Measurements from ENCODE around the gene TPCN2. TPM values are rescaled to one million over a fixed set of nuclear protein-coding genes. Genes with fewer than 3 reads are reported as not detected.

The TPCN2 gene
- total and polyA plus RNA-seq, 9 of the 15 experiments (the other 6 are each of a cell fraction or from before 2014, with no cell fraction given), result 0.66 to 10.2 (median 4.6) TPM

GRCh38 chr11:69104856-69105395, 56.2 kb downstream of the TPCN2 start:
- Histone ChIP-seq H3K4me2 (ENCODE audit: insufficient read depth, low read length) (no peak overlapping the region), H3K36me3 (ENCODE audit: control insufficient read depth, insufficient read depth, low read length) (no peaks in the 10 kb centered on the region), H3K4me1 (replicated peaks in 1 of 2; ENCODE audit: control insufficient read depth in 2 of 2, insufficient read depth in 2 of 2, low read length in 2 of 2) (peaks cover 0 to 4% of the 10 kb centered on the region in 2 experiments; a peak in 1 of 5 replicates), H3K4me3 (no peak overlapping the region), H3K27me3 (ENCODE audit: control insufficient read depth in 2 of 2, insufficient read depth in 2 of 2, low read length in 2 of 2) (peaks cover 6 to 88% of the 10 kb centered on the region in 2 experiments; a peak in 4 of 5 replicates), H2AFZ (ENCODE audit: low read depth, low read length) (no peak overlapping the region), H4K20me1 (replicated peaks; ENCODE audit: control insufficient read depth, insufficient read depth, low read length) (peaks cover 9% of the 10 kb centered on the region; the same call in 1 of the 2 replicates), H3K9ac (ENCODE audit: insufficient read depth in 1 of 2, low read depth in 2 of 2, low read length in 2 of 2) (no peak overlapping the region), H3K79me2 (ENCODE audit: control insufficient read depth, insufficient read depth, low read length) (no peaks in the 10 kb centered on the region), H3K9me3 (replicated peaks; ENCODE audit: control insufficient read depth, insufficient read depth, low read depth, low read length) (no peaks in the 10 kb centered on the region), H3K9me1 (ENCODE audit: control insufficient read depth, insufficient read depth, low read length) (no peaks in the 10 kb centered on the region), H3K27ac (ENCODE audit: extremely low read depth, low read depth, low read length) (no peak overlapping the region)
- in situ Hi-C loops (cut with MboI) (loop anchor here (5.0 kb wide), 2 partner anchors 537 to 567 kb away; partner anchors contain the start of gene CCND1), intact Hi-C loops (cut with micrococcal nuclease) (loop anchor here (5.0 kb wide), 1 partner anchor 567 kb away; no protein-coding TSS in a partner anchor)
- 2% methylated on average over 21 of the region's 21 CpGs for WGBS (ENCODE audit: insufficient coverage, low coverage, missing lambda C conversion rate)
- no TSS peak for BruUV-seq (replicated peaks)
- ATAC-seq (no peak), DNase-seq (ENCODE audit: extremely low read depth in 1 of 4, low spot score in 3 of 4) (no peak), FAIRE-seq (no peak)
- CTCF ChIA-PET (ENCODE audit: low intra/inter-chr PET ratio), result no interaction called here
- TF ChIP-seq HSF4 (CRISPR knock-in tag; IDR thresholded peaks at IDR 0.05; ENCODE audit: borderline replicate concordance) (no peak), TFE3 (CRISPR knock-in tag; IDR thresholded peaks at IDR 0.05) (no peak), CBFA2T3 (IDR thresholded peaks at IDR 0.05) (no peak), RAD21 (CRISPR knock-in tag; conservative IDR thresholded peaks at IDR 0.05 in 1 of 2, IDR thresholded peaks at IDR 0.05 in 1 of 2) (no peak), TCF7L2 (IDR thresholded peaks at IDR 0.05; ENCODE audit: low read depth, low read length) (no peak), TCF15 (CRISPR knock-in tag; IDR thresholded peaks at IDR 0.05) (no peak), TBP (optimal IDR thresholded peaks at IDR 0.05; ENCODE audit: low read depth, low read length) (no peak)
- POLR2A ChIA-PET, result no interaction called here

Data from K562 (cell line).